ENCODE results near the gene SLC39A11. TPM values are rescaled to one million over a fixed set of nuclear protein-coding genes. Genes with fewer than 3 reads are reported as not detected.

Gene SLC39A11
- total and polyA plus RNA-seq, 2 experiments from 2014 or later: 11.7 to 16.4 TPM

DNA sequence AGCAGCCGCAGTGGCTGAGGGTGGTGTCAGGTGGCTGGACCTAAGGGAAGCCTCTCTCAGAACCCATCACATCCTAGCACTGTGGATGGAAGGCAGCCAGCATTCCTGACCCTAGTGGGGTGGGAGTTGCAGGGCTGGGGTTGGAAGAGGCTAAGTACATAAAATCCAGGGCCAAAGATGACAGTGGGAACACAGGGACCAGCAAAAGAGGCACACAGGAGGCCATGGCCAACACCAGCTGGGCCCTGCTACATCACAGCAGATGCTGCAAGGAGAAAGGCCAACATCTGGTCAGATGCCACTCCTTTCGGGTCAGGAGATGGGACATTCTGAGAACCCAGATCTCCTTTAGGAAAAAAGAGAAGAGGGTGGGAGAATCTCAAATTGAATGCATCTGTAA, 415.4 kb downstream of the SLC39A11 start:
- Histone ChIP-seq H3K36me3 (ENCODE audit: low read depth) (no peaks in the 10 kb centered on the region), H3K9me2 (ENCODE audit: insufficient read depth) (no peaks in the 10 kb centered on the region), H3K4me1 (ENCODE audit: insufficient read depth) (peaks cover 5% of the 10 kb centered on the region; the same call in 1 of the 2 replicates), H3K9me3 (ENCODE audit: low read depth) (no peaks in the 10 kb centered on the region), H3F3A (ENCODE audit: insufficient read depth) (0 out of 2 replicates have a peak, but pooled peaks cover 3% of the 10 kb centered on the region), H3K27me3 (replicated peaks; ENCODE audit: insufficient read depth) (no peaks in the 10 kb centered on the region), H3K9ac (no peak overlapping the region), H2AFZ (no peak overlapping the region), H3K79me2 (ENCODE audit: insufficient read depth) (no peaks in the 10 kb centered on the region), H4K20me1 (ENCODE audit: insufficient read depth) (no peaks in the 10 kb centered on the region), H3K4me3 (no peak overlapping the region), H3K4me2 (ENCODE audit: unreplicated experiment) (no peak overlapping the region), H3K27ac (no peak overlapping the region)
- in situ Hi-C loops (cut with MboI): no loop called here
- WGBS, 2 experiments (ENCODE audit: low coverage in 1 of 2, low lambda C conversion rate in 2 of 2, missing lambda C conversion rate in 2 of 2): 80% methylated on average over 2 of the region's 2 CpGs
- DNase-seq: no peak
- no peak for TF ChIP-seq EZH2 (IDR thresholded peaks at IDR 0.05; ENCODE audit: insufficient read depth, poor library complexity, severe bottlenecking)

DNA sequence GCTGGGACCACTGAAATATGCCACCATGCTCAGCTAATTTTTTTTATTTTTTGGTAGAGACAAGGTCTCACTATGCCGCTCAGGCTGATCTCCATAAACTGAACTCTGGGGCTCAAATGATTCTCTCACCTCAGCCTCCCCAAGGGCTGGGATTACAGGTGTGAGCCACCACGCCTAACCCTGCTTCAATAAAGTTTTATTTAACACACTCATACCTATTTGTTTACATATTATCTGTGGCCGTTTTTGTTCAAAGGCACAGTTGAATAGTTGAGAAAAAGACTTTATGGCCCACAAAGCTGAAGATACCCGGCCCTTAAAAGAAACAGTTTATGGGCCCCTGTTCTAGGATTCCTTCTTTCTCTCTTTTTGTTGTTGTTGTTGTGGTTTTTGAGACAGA, 419.8 kb downstream of the SLC39A11 start:
- Histone ChIP-seq H3K4me1 (ENCODE audit: insufficient read depth) (no peaks in the 10 kb centered on the region), H3K4me2 (ENCODE audit: unreplicated experiment) (no peak overlapping the region), H3K27ac (no peak overlapping the region), H3K9me3 (ENCODE audit: low read depth) (no peaks in the 10 kb centered on the region), H3K9ac (no peak overlapping the region), H3K27me3 (replicated peaks; ENCODE audit: insufficient read depth) (no peaks in the 10 kb centered on the region), H3K4me3 (no peak overlapping the region), H4K20me1 (ENCODE audit: insufficient read depth) (no peaks in the 10 kb centered on the region), H3K79me2 (ENCODE audit: insufficient read depth) (no peaks in the 10 kb centered on the region), H3F3A (ENCODE audit: insufficient read depth) (no peaks in the 10 kb centered on the region), H3K9me2 (ENCODE audit: insufficient read depth) (no peaks in the 10 kb centered on the region), H3K36me3 (ENCODE audit: low read depth) (no peaks in the 10 kb centered on the region), H2AFZ (no peak overlapping the region)
- TF ChIP-seq EZH2phosphoT487 (IDR thresholded peaks at IDR 0.05; ENCODE audit: insufficient read depth, low read depth) (no peak), EZH2 (IDR thresholded peaks at IDR 0.05; ENCODE audit: insufficient read depth, poor library complexity, severe bottlenecking) (no peak)
- 89 to 92% methylated on average over 4 of the region's 4 CpGs for WGBS, 2 experiments (ENCODE audit: low coverage in 1 of 2, low lambda C conversion rate in 2 of 2, missing lambda C conversion rate in 2 of 2)
- in situ Hi-C loops (cut with MboI): no loop called here
- DNase-seq: no peak

GRCh38 chr17:72671016-72671415, 421.5 kb downstream of the SLC39A11 start:
- H3K4me3 ChIP-seq: no peak overlapping the region
- no peaks in the 10 kb centered on the region for H3K9me2 ChIP-seq (ENCODE audit: insufficient read depth)
- H2AFZ ChIP-seq: no peak overlapping the region
- H3K9me3 ChIP-seq (ENCODE audit: low read depth): no peaks in the 10 kb centered on the region
- no peaks in the 10 kb centered on the region for H3K27me3 ChIP-seq (replicated peaks; ENCODE audit: insufficient read depth)
- no peak for TF ChIP-seq EZH2 (IDR thresholded peaks at IDR 0.05; ENCODE audit: insufficient read depth, poor library complexity, severe bottlenecking)
- no peak for TF ChIP-seq EZH2phosphoT487 (IDR thresholded peaks at IDR 0.05; ENCODE audit: insufficient read depth, low read depth)
- no peak overlapping the region for H3K9ac ChIP-seq
- H3K4me2 ChIP-seq (ENCODE audit: unreplicated experiment): no peak overlapping the region
- DNase-seq: no peak
- no peaks in the 10 kb centered on the region for H3K36me3 ChIP-seq (ENCODE audit: low read depth)
- H3F3A ChIP-seq (ENCODE audit: insufficient read depth): no peaks in the 10 kb centered on the region
- H3K4me1 ChIP-seq (ENCODE audit: insufficient read depth): peaks cover 5% of the 10 kb centered on the region; the same call in 1 of the 2 replicates
- in situ Hi-C loops (cut with MboI): no loop called here
- no peaks in the 10 kb centered on the region for H3K79me2 ChIP-seq (ENCODE audit: insufficient read depth)
- H3K27ac ChIP-seq: no peak overlapping the region
- no peaks in the 10 kb centered on the region for H4K20me1 ChIP-seq (ENCODE audit: insufficient read depth)

- H3K9me2 ChIP-seq (ENCODE audit: insufficient read depth): no peaks in the 10 kb centered on the region
- WGBS, 2 experiments (ENCODE audit: low coverage in 1 of 2, low lambda C conversion rate in 2 of 2, missing lambda C conversion rate in 2 of 2): 84 to 86% methylated on average over 5 of the region's 5 CpGs
- in situ Hi-C loops (cut with MboI): no loop called here
- no peak overlapping the region for H3K4me2 ChIP-seq (ENCODE audit: unreplicated experiment)
- H3K79me2 ChIP-seq (ENCODE audit: insufficient read depth): no peaks in the 10 kb centered on the region
- peaks cover 8% of the 10 kb centered on the region; the same call in 1 of the 2 replicates for H3K4me1 ChIP-seq (ENCODE audit: insufficient read depth)
- DNase-seq: no peak
- no peak overlapping the region for H3K27ac ChIP-seq
- no peaks in the 10 kb centered on the region for H4K20me1 ChIP-seq (ENCODE audit: insufficient read depth)
- H2AFZ ChIP-seq: no peak overlapping the region
- no peaks in the 10 kb centered on the region for H3K9me3 ChIP-seq (ENCODE audit: low read depth)
- H3K4me3 ChIP-seq: no peak overlapping the region
- H3F3A ChIP-seq (ENCODE audit: insufficient read depth): 0 out of 2 replicates have a peak, but pooled peaks cover 4% of the 10 kb centered on the region
- H3K9ac ChIP-seq: no peak overlapping the region
- H3K27me3 ChIP-seq (replicated peaks; ENCODE audit: insufficient read depth): no peaks in the 10 kb centered on the region
- H3K36me3 ChIP-seq (ENCODE audit: low read depth): no peaks in the 10 kb centered on the region
- TF ChIP-seq EZH2phosphoT487 (IDR thresholded peaks at IDR 0.05; ENCODE audit: insufficient read depth, low read depth) (no peak), EZH2 (IDR thresholded peaks at IDR 0.05; ENCODE audit: insufficient read depth, poor library complexity, severe bottlenecking) (no peak)
These were observed 425.1 kb downstream of the SLC39A11 start for GRCh38 chr17:72667096-72668063.

Measured in GM23248 (cell line).